A549 (cell line): ENCODE measurements around the gene JMJD8. TPM values are rescaled to one million over a fixed set of nuclear protein-coding genes. Genes with fewer than 3 reads are reported as not detected.

Experiments used
- ATAC-seq, 2 experiments: fragments of 200-7000 bp in 1 of 2; fragments of >200 bp in 1 of 2; cut with Nextera tagmentation in 1 of 2; cut with Tn5 transposase in 1 of 2; 3 replicates each; pipeline versions ENCODE4 v1.8.0 to v1.9.1; 2018 to 2020; ENCODE audit warnings: mild to moderate bottlenecking in 1 of 2, moderate library complexity in 1 of 2
- CTCF ChIA-PET: fragments of 300-600 bp; sonication (Branson Sonifier 250); formaldehyde crosslinking; extraction: SDS; loops from one replicate; lab custom pipeline; 2021; ENCODE audit warnings: antibody characterized with exemption, inconsistent platforms; lab: Yijun Ruan, JAX
- POLR2A ChIA-PET: fragments of 350-600 bp; formaldehyde crosslinking; extraction: SDS; loops from one replicate; lab custom pipeline; 2021; ENCODE audit warnings: antibody characterized with exemption, inconsistent platforms; lab: Yijun Ruan, JAX
- DNase-seq, 2 experiments: peaks; one replicate each; pipeline versions ENCODE4 v3.0.0 to v3.0.0-alpha.2; 2011 to 2016; ENCODE audit warnings: low read depth in 1 of 2, low spot score in 1 of 2
- FAIRE-seq: peaks from 2 replicates; lab custom pipeline; 2011; peaks lifted over from hg19 to GRCh38; lab: Jason Lieb, UNC
- H3K27ac ChIP-seq, 2 experiments: fragments of >200 bp; sonication (Bioruptor Twin); formaldehyde crosslinking; 3 replicates each; pipeline ENCODE4 v1.5.1; 2016 to 2017
- H3K4me1 ChIP-seq: fragments of >200 bp; sonication (Bioruptor Twin); formaldehyde crosslinking; 3 replicates; pipeline ENCODE4 v1.6.1; 2016
- H3K4me2 ChIP-seq: fragments of >200 bp; sonication (Bioruptor Twin); formaldehyde crosslinking; 3 replicates; pipeline ENCODE4 v1.6.1; 2016
- H3K4me3 ChIP-seq: fragments of >200 bp; sonication (Bioruptor Twin); formaldehyde crosslinking; 3 replicates; pipeline ENCODE4 v1.5.1; 2016
- H3K9me3 ChIP-seq: fragments of >200 bp; sonication (Bioruptor Twin); formaldehyde crosslinking; 3 replicates; pipeline ENCODE4 v1.6.1; 2016
- BHLHE40 ChIP-seq: IDR thresholded peaks from 2 replicates; pipeline ENCODE4 v1.6.1; 2012; ENCODE audit warnings: low read depth, low read length, inconsistent platforms
- CBX8 ChIP-seq: fragments of 200-600 bp; sonication (generic); IDR thresholded peaks from 2 replicates; pipeline ENCODE4 v1.6.1; 2016
- CEBPB ChIP-seq, 2 experiments: fragments of >200 bp in 1 of 2; sonication (Bioruptor Twin) in 1 of 2; formaldehyde crosslinking in 1 of 2; IDR thresholded peaks; 2 replicates each; pipeline ENCODE4 v1.6.1; 2012 to 2016
- CHD2 ChIP-seq: fragments of 150-350 bp; IDR thresholded peaks from 2 replicates; pipeline ENCODE4 v1.6.1; 2014; ENCODE audit warnings: low read length; ENCODE audit not compliant: partially characterized antibody
- EP300 ChIP-seq, 2 experiments: fragments of >200 bp; sonication (Bioruptor Twin); formaldehyde crosslinking; IDR thresholded peaks; 2 replicates in 1 of 2; 3 replicates in 1 of 2; pipeline ENCODE4 v1.6.1; 2016 to 2017
- ESRRA ChIP-seq: fragments of 150-350 bp; IDR thresholded peaks from 2 replicates; pipeline ENCODE4 v1.6.1; 2014; ENCODE audit warnings: mild to moderate bottlenecking, low read length, borderline replicate concordance
- HOXB5 ChIP-seq: fragments of 250-450 bp; sonication (Bioruptor Pico); IDR thresholded peaks from 2 replicates; pipeline ENCODE4 v1.5.0; 2020; ENCODE audit warnings: mild to moderate bottlenecking, moderate library complexity
- JUN ChIP-seq, 2 experiments: fragments of >200 bp; sonication (Bioruptor Twin); formaldehyde crosslinking; IDR thresholded peaks; 2 replicates in 1 of 2; 3 replicates in 1 of 2; pipeline ENCODE4 v1.6.1; 2016 to 2017
- MAZ ChIP-seq: fragments of 150-350 bp; IDR thresholded peaks from 2 replicates; pipeline ENCODE4 v1.6.1; 2014; ENCODE audit warnings: antibody characterized with exemption, low read depth, low read length, borderline replicate concordance
- PHF8 ChIP-seq: fragments of 200-600 bp; sonication (generic); IDR thresholded peaks from 2 replicates; pipeline ENCODE4 v1.6.1; 2016; ENCODE audit warnings: low read depth, mild to moderate bottlenecking, antibody characterized with exemption, moderate library complexity, borderline replicate concordance
- POLR2A ChIP-seq: IDR thresholded peaks from 2 replicates; pipeline ENCODE4 v1.6.1; 2012; ENCODE audit warnings: mild to moderate bottlenecking, low read length
- RAD21 ChIP-seq, 2 experiments: fragments of >200 bp in 1 of 2; sonication (Bioruptor Twin) in 1 of 2; formaldehyde crosslinking in 1 of 2; IDR thresholded peaks in 1 of 2; conservative IDR thresholded peaks in 1 of 2; 2 replicates in 1 of 2; 3 replicates in 1 of 2; pipeline ENCODE4 v1.6.1; 2012 to 2018; ENCODE audit warnings: inconsistent platforms in 1 of 2
- SMC3 ChIP-seq: fragments of >200 bp; sonication (Bioruptor Twin); formaldehyde crosslinking; IDR thresholded peaks from 3 replicates; pipeline ENCODE4 v1.6.1; 2018; ENCODE audit warnings: inconsistent platforms
- SREBF2 ChIP-seq: fragments of 450-650 bp; IDR thresholded peaks from 2 replicates; pipeline ENCODE4 v1.6.1; 2014; ENCODE audit warnings: mild to moderate bottlenecking, moderate library complexity
- ZFP36 ChIP-seq: fragments of 450-650 bp; IDR thresholded peaks from 2 replicates; pipeline ENCODE4 v1.6.1; 2014; ENCODE audit warnings: borderline replicate concordance; ENCODE audit not compliant: partially characterized antibody
- WGBS: methylation state at CpG from one replicate; pipeline ENCODE4 v1.1.6; 2017; ENCODE audit errors: missing lambda C conversion rate; 5-methylcytosine and 5-hydroxymethylcytosine counted together
- polyA plus RNA-seq, 4 experiments: library from polyadenylated mRNA; depleted of rRNA in 3 of 4; stranded (reverse); fragments of >200 nt; fragmentation: RNase III in 1 of 4; extraction: RNeasy Plus Mini Kit Qiagen cat#74134 plus additional on column Dnase treatment in 1 of 4; gene quantifications; 2 replicates in 3 of 4; 3 replicates in 1 of 4; pipeline ENCODE4 v1.2.3, GENCODE V29; 2011 to 2017
- TF ChIP-seq, protein P1 (sequence below): fragments of >200 bp; sonication (Bioruptor Twin); formaldehyde crosslinking; IDR thresholded peaks from 3 replicates; pipeline ENCODE4 v1.6.1; 2016
- TF ChIP-seq, protein P2 (sequence below): IDR thresholded peaks from 2 replicates; pipeline ENCODE4 v1.6.1; 2012
- TF ChIP-seq, protein P3 (sequence below): fragments of 250-450 bp; sonication (Bioruptor Pico); IDR thresholded peaks from 2 replicates; pipeline ENCODE4 v1.5.0; 2020; ENCODE audit warnings: low read depth, mild to moderate bottlenecking, moderate library complexity
- TF ChIP-seq, protein P4 (sequence below): IDR thresholded peaks from 2 replicates; pipeline ENCODE4 v1.6.1; 2012; ENCODE audit warnings: low read depth, borderline replicate concordance
- TF ChIP-seq, protein P5 (sequence below): fragments of >200 bp; sonication (Bioruptor Twin); formaldehyde crosslinking; IDR thresholded peaks from 3 replicates; pipeline ENCODE4 v1.5.1; 2016
- TF ChIP-seq, protein P6 (sequence below): IDR thresholded peaks from 2 replicates; pipeline ENCODE4 v1.6.1; 2012
- TF ChIP-seq, protein P7 (sequence below): fragments of 200-600 bp; sonication (generic); IDR thresholded peaks from 2 replicates; pipeline ENCODE4 v1.6.1; 2016; ENCODE audit warnings: antibody characterized with exemption, mild to moderate bottlenecking, moderate library complexity
- TF ChIP-seq, protein P8 (sequence below): fragments of 250-450 bp; sonication (Bioruptor Pico); IDR thresholded peaks from 2 replicates; pipeline ENCODE4 v1.5.0; 2021; ENCODE audit warnings: mild to moderate bottlenecking, moderate library complexity, borderline replicate concordance

JMJD8 gene
- polyA plus RNA-seq, 2 of the 4 experiments (the other 2 are of a cell fraction) = 37.5 to 72.6 TPM

DNA sequence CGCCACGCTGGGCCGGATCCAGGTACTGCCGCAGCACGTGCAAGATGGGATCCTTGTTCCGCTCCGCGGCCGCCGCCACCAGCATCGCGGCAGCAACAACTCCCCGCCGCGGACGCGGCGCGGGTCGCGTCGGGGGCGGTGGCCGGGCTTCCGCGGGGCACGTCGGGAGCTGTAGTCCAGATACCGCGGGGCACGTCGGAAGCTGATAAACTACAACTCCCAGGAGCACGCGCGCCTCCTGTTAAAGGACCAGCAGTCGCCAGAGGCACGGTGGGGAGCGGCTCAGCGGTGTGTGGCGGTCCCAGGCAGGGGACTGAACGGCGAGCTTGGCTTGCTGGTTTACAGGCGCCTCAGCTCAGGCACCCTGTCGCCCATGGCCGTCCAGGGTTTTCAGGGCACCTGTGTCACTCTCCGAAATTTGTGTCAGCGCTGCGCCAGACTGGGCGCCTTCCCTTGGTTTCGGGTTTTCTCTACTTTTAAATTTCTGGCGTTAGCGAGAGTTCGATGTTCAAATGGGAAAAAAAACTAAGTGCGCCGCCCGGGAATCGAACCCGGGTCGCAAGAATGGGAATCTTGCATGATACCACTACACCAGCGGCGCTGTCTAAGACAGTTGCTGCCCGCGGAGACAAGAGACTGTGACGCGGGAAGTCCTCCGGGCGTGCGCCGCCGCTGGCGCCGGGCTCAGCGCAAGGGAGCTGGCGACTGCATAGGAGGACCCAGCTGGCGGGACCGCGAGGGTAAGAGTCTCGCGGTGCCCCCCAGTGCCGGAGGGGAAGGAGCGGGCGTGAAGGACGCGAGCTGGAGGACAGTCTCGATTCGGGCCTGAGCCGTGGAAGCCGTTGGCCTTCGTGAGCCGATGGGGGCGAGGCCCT, 47.7 kb downstream of the JMJD8 start, which contains the start of gene METTL26:
Gene METTL26 (minus strand): TSS at position 100 of the 875 bp plus-strand sequence. CDS start 15 bp downstream, at position 85.
- Histone ChIP-seq H3K4me3 (peak within 1 kb of the TSS; percentile 78), H3K9me3 (no peaks in the 10 kb centered on the region), H3K4me2 (peak within 1 kb of the TSS; percentile 78), H3K27ac (peak within 1 kb of the TSS; percentile 83 to 91), H3K4me1 (peaks cover 25% of the 10 kb centered on the region)
- ATAC-seq (peak; percentile 81 to 92), FAIRE-seq (peak; percentile 59), DNase-seq (peak; percentile 92 to 96)
- TF ChIP-seq CHD2 = peak; percentile 80
- TF ChIP-seq, protein P1, sequence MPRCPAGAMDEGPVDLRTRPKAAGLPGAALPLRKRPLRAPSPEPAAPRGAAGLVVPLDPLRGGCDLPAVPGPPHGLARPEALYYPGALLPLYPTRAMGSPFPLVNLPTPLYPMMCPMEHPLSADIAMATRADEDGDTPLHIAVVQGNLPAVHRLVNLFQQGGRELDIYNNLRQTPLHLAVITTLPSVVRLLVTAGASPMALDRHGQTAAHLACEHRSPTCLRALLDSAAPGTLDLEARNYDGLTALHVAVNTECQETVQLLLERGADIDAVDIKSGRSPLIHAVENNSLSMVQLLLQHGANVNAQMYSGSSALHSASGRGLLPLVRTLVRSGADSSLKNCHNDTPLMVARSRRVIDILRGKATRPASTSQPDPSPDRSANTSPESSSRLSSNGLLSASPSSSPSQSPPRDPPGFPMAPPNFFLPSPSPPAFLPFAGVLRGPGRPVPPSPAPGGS = peak; percentile 67; the same call in 1 of the 3 replicates
- TF ChIP-seq, protein P2, sequence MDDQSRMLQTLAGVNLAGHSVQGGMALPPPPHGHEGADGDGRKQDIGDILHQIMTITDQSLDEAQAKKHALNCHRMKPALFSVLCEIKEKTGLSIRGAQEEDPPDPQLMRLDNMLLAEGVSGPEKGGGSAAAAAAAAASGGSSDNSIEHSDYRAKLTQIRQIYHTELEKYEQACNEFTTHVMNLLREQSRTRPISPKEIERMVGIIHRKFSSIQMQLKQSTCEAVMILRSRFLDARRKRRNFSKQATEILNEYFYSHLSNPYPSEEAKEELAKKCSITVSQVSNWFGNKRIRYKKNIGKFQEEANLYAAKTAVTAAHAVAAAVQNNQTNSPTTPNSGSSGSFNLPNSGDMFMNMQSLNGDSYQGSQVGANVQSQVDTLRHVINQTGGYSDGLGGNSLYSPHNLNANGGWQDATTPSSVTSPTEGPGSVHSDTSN = no peak; the same call in 1 of the 2 replicates
- TF ChIP-seq RAD21 (conservative IDR thresholded peaks at IDR 0.05 in 1 of 2, IDR thresholded peaks at IDR 0.05 in 1 of 2) = peak in 1 of 2 experiments; percentile 26; a peak in 2 of 5 replicates
- TF ChIP-seq, protein P3, sequence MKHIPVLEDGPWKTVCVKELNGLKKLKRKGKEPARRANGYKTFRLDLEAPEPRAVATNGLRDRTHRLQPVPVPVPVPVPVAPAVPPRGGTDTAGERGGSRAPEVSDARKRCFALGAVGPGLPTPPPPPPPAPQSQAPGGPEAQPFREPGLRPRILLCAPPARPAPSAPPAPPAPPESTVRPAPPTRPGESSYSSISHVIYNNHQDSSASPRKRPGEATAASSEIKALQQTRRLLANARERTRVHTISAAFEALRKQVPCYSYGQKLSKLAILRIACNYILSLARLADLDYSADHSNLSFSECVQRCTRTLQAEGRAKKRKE (CRISPR knock-in tag) = peak; percentile 57; the same call in 1 of the 2 replicates
- TF ChIP-seq MAZ = no peak; the same call in 1 of the 2 replicates
- TF ChIP-seq, protein P4, sequence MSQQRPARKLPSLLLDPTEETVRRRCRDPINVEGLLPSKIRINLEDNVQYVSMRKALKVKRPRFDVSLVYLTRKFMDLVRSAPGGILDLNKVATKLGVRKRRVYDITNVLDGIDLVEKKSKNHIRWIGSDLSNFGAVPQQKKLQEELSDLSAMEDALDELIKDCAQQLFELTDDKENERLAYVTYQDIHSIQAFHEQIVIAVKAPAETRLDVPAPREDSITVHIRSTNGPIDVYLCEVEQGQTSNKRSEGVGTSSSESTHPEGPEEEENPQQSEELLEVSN = peak; percentile 70
- TF ChIP-seq SMC3 = 0 out of 3 replicates have a peak, but pooled peaks have one; percentile 3
- TF ChIP-seq, protein P5, sequence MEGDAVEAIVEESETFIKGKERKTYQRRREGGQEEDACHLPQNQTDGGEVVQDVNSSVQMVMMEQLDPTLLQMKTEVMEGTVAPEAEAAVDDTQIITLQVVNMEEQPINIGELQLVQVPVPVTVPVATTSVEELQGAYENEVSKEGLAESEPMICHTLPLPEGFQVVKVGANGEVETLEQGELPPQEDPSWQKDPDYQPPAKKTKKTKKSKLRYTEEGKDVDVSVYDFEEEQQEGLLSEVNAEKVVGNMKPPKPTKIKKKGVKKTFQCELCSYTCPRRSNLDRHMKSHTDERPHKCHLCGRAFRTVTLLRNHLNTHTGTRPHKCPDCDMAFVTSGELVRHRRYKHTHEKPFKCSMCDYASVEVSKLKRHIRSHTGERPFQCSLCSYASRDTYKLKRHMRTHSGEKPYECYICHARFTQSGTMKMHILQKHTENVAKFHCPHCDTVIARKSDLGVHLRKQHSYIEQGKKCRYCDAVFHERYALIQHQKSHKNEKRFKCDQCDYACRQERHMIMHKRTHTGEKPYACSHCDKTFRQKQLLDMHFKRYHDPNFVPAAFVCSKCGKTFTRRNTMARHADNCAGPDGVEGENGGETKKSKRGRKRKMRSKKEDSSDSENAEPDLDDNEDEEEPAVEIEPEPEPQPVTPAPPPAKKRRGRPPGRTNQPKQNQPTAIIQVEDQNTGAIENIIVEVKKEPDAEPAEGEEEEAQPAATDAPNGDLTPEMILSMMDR = no peak
- TF ChIP-seq SREBF2 = peak; percentile 95
- peak; percentile 29; the same call in 1 of the 2 replicates for TF ChIP-seq PHF8
- no peak for TF ChIP-seq CBX8
- TF ChIP-seq HOXB5 (CRISPR knock-in tag) = 0 out of 2 replicates have a peak, but pooled peaks have one; percentile 39
- TF ChIP-seq, protein P6, sequence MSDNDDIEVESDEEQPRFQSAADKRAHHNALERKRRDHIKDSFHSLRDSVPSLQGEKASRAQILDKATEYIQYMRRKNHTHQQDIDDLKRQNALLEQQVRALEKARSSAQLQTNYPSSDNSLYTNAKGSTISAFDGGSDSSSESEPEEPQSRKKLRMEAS = peak; percentile 89
- 0 out of 2 replicates have a peak, but pooled peaks have one; percentile 39 for TF ChIP-seq ESRRA
- TF ChIP-seq BHLHE40 = peak; percentile 58; the same call in 1 of the 2 replicates
- TF ChIP-seq, protein P7, sequence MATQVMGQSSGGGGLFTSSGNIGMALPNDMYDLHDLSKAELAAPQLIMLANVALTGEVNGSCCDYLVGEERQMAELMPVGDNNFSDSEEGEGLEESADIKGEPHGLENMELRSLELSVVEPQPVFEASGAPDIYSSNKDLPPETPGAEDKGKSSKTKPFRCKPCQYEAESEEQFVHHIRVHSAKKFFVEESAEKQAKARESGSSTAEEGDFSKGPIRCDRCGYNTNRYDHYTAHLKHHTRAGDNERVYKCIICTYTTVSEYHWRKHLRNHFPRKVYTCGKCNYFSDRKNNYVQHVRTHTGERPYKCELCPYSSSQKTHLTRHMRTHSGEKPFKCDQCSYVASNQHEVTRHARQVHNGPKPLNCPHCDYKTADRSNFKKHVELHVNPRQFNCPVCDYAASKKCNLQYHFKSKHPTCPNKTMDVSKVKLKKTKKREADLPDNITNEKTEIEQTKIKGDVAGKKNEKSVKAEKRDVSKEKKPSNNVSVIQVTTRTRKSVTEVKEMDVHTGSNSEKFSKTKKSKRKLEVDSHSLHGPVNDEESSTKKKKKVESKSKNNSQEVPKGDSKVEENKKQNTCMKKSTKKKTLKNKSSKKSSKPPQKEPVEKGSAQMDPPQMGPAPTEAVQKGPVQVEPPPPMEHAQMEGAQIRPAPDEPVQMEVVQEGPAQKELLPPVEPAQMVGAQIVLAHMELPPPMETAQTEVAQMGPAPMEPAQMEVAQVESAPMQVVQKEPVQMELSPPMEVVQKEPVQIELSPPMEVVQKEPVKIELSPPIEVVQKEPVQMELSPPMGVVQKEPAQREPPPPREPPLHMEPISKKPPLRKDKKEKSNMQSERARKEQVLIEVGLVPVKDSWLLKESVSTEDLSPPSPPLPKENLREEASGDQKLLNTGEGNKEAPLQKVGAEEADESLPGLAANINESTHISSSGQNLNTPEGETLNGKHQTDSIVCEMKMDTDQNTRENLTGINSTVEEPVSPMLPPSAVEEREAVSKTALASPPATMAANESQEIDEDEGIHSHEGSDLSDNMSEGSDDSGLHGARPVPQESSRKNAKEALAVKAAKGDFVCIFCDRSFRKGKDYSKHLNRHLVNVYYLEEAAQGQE = peak; percentile 54
- TF ChIP-seq, protein P8, sequence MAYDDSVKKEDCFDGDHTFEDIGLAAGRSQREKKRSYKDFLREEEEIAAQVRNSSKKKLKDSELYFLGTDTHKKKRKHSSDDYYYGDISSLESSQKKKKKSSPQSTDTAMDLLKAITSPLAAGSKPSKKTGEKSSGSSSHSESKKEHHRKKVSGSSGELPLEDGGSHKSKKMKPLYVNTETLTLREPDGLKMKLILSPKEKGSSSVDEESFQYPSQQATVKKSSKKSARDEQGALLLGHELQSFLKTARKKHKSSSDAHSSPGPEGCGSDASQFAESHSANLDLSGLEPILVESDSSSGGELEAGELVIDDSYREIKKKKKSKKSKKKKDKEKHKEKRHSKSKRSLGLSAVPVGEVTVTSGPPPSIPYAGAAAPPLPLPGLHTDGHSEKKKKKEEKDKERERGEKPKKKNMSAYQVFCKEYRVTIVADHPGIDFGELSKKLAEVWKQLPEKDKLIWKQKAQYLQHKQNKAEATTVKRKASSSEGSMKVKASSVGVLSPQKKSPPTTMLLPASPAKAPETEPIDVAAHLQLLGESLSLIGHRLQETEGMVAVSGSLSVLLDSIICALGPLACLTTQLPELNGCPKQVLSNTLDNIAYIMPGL (CRISPR knock-in tag) = peak; percentile 94
- TF ChIP-seq JUN (IDR thresholded peaks at IDR 0.05) = peak; percentile 64 to 79; a peak in 3 of 5 replicates
- 0 out of 5 replicates have a peak, but pooled peaks of 1 of the 2 experiments have one; percentile 13 for TF ChIP-seq EP300 (IDR thresholded peaks at IDR 0.05)
- peak; percentile 94 for TF ChIP-seq POLR2A
- TF ChIP-seq CEBPB (IDR thresholded peaks at IDR 0.05) = peak in 1 of 2 experiments; percentile 37; a peak in 1 of 4 replicates
- no peak for TF ChIP-seq ZFP36
- ChIA-PET CTCF (interaction anchor here (1.0 to 2.7 kb wide), 10 partner anchors 9 to 57 kb away, joined by 3 to 12 read pairs (median 5); partner anchors contain the start of gene RHOT2), POLR2A (interaction anchor here (1.0 to 1.6 kb wide), 7 partner anchors 9 to 49 kb away, joined by 3 to 11 read pairs (median 4); partner anchors contain the start of gene RAB40C)
- WGBS = under 1% methylated on average over 27 of the region's 91 CpGs
